Measurements from ENCODE around the gene DNAJC18. TPM values are rescaled to one million over a fixed set of nuclear protein-coding genes. Genes with fewer than 3 reads are reported as not detected.
"Not testable (repeated sequence)": the region's sequence is repeated elsewhere in the genome, so short reads cannot be mapped to it uniquely, and the experiment has no call there.

The DNAJC18 gene
- total and polyA plus RNA-seq, 2 donors, result 8.6 to 16.2 TPM

GRCh38 chr5:139454568-139455290, 15.4 kb upstream of the DNAJC18 start:
- H3K36me3 ChIP-seq (ENCODE audit: insufficient read depth), result no peaks in the 10 kb centered on the region
- no peak overlapping the region for H3K4me3 ChIP-seq (ENCODE audit: low read depth, low read length)
- no peaks in the 10 kb centered on the region for H3K4me1 ChIP-seq (ENCODE audit: insufficient read depth)
- no peak overlapping the region for H3K27ac ChIP-seq (ENCODE audit: low read depth)
- no peak for DNase-seq (ENCODE audit: extremely low spot score)
- WGBS, result 82% methylated on average over 11 of the region's 11 CpGs

GRCh38 chr5:139453683-139454567, 14.6 kb upstream of the DNAJC18 start:
- H3K27ac ChIP-seq (ENCODE audit: low read depth), result peak overlapping the region; percentile 51
- no peaks in the 10 kb centered on the region for H3K4me1 ChIP-seq (ENCODE audit: insufficient read depth)
- no peak overlapping the region for H3K4me3 ChIP-seq (ENCODE audit: low read depth, low read length)
- no peak for DNase-seq (ENCODE audit: extremely low spot score)
- 85% methylated on average over 3 of the region's 3 CpGs for WGBS
- H3K36me3 ChIP-seq (ENCODE audit: insufficient read depth), result no peaks in the 10 kb centered on the region

- Histone ChIP-seq H3K4me1 (ENCODE audit: insufficient read depth) (no peaks in the 10 kb centered on the region), H3K36me3 (ENCODE audit: insufficient read depth) (no peaks in the 10 kb centered on the region), H3K27ac (ENCODE audit: low read depth) (no peak overlapping the region), H3K4me3 (ENCODE audit: low read depth, low read length) (no peak overlapping the region)
- 80% methylated on average over 3 of the region's 3 CpGs for WGBS
- DNase-seq (ENCODE audit: extremely low spot score), result no peak
Observed at GRCh38 chr5:139451878-139452660, 12.7 kb upstream of the DNAJC18 start.

GRCh38 chr5:139451176-139451575, 11.9 kb upstream of the DNAJC18 start:
- DNase-seq (ENCODE audit: extremely low spot score), result no peak
- H3K36me3 ChIP-seq (ENCODE audit: insufficient read depth), result no peaks in the 10 kb centered on the region
- H3K4me1 ChIP-seq (ENCODE audit: insufficient read depth), result no peaks in the 10 kb centered on the region
- WGBS, result 89% methylated on average over 2 of the region's 2 CpGs
- H3K4me3 ChIP-seq (ENCODE audit: low read depth, low read length), result no peak overlapping the region
- H3K27ac ChIP-seq (ENCODE audit: low read depth), result no peak overlapping the region

GRCh38 chr5:139446956-139447779, 7.8 kb upstream of the DNAJC18 start:
- Histone ChIP-seq H3K4me3 (ENCODE audit: low read depth, low read length) (no peak overlapping the region), H3K36me3 (ENCODE audit: insufficient read depth) (no peaks in the 10 kb centered on the region), H3K4me1 (ENCODE audit: insufficient read depth) (peaks cover 1% of the 10 kb centered on the region), H3K27ac (ENCODE audit: low read depth) (no peak overlapping the region)
- DNase-seq (ENCODE audit: extremely low spot score), result no peak
- WGBS, result 84% methylated on average over 5 of the region's 5 CpGs

- H3K4me3 ChIP-seq (ENCODE audit: low read depth, low read length), result no peak overlapping the region
- peaks cover 1% of the 10 kb centered on the region for H3K4me1 ChIP-seq (ENCODE audit: insufficient read depth)
- WGBS, result 43% methylated on average over 7 of the region's 7 CpGs
- no peak overlapping the region for H3K27ac ChIP-seq (ENCODE audit: low read depth)
- DNase-seq (ENCODE audit: extremely low spot score), result no peak
- no peaks in the 10 kb centered on the region for H3K36me3 ChIP-seq (ENCODE audit: insufficient read depth)
Observed at GRCh38 chr5:139445325-139446170, 6.2 kb upstream of the DNAJC18 start.

GRCh38 chr5:139443831-139444453, 4.6 kb upstream of the DNAJC18 start:
- DNase-seq (ENCODE audit: extremely low spot score), result no peak
- H3K4me1 ChIP-seq (ENCODE audit: insufficient read depth), result peaks cover 1% of the 10 kb centered on the region
- no peaks in the 10 kb centered on the region for H3K36me3 ChIP-seq (ENCODE audit: insufficient read depth)
- H3K27ac ChIP-seq (ENCODE audit: low read depth), result no peak overlapping the region
- 56% methylated on average over 4 of the region's 4 CpGs for WGBS
- H3K4me3 ChIP-seq (ENCODE audit: low read depth, low read length), result no peak overlapping the region

GRCh38 chr5:139440416-139440815, 1.1 kb upstream of the DNAJC18 start:
- not testable (repeated sequence) for H3K4me1 ChIP-seq (ENCODE audit: insufficient read depth); H3K36me3 ChIP-seq (ENCODE audit: insufficient read depth); H3K27ac ChIP-seq (ENCODE audit: low read depth); DNase-seq (ENCODE audit: extremely low spot score); H3K4me3 ChIP-seq (ENCODE audit: low read depth, low read length)
- 98% methylated on average over 17 of the region's 17 CpGs for WGBS

GRCh38 chr5:139438707-139439012, 665 bp downstream of the DNAJC18 start:
- Histone ChIP-seq H3K27ac (ENCODE audit: low read depth) (no peak overlapping the region), H3K36me3 (ENCODE audit: insufficient read depth) (no peaks in the 10 kb centered on the region), H3K4me1 (ENCODE audit: insufficient read depth) (no peaks in the 10 kb centered on the region), H3K4me3 (ENCODE audit: low read depth, low read length) (peak overlapping the region; percentile 74)
- DNase-seq (ENCODE audit: extremely low spot score), result no peak
- WGBS, result 26% methylated on average over 8 of the region's 8 CpGs

- H3K4me3 ChIP-seq (ENCODE audit: low read depth, low read length), result no peak overlapping the region
- no peaks in the 10 kb centered on the region for H3K4me1 ChIP-seq (ENCODE audit: insufficient read depth)
- H3K27ac ChIP-seq (ENCODE audit: low read depth), result no peak overlapping the region
- H3K36me3 ChIP-seq (ENCODE audit: insufficient read depth), result no peaks in the 10 kb centered on the region
- DNase-seq (ENCODE audit: extremely low spot score), result no peak
- WGBS, result 97% methylated on average over 3 of the region's 3 CpGs
Observed at GRCh38 chr5:139435676-139436075, 3.6 kb downstream of the DNAJC18 start.

- H3K4me3 ChIP-seq (ENCODE audit: low read depth, low read length), result no peak overlapping the region
- no peak for DNase-seq (ENCODE audit: extremely low spot score)
- H3K27ac ChIP-seq (ENCODE audit: low read depth), result no peak overlapping the region
- no peaks in the 10 kb centered on the region for H3K4me1 ChIP-seq (ENCODE audit: insufficient read depth)
- 76% methylated on average over 1 of the region's 1 CpG for WGBS
- H3K36me3 ChIP-seq (ENCODE audit: insufficient read depth), result no peaks in the 10 kb centered on the region
Observed at GRCh38 chr5:139431706-139432105, 7.6 kb downstream of the DNAJC18 start.

GRCh38 chr5:139430015-139430414, 9.3 kb downstream of the DNAJC18 start:
- WGBS, result 76% methylated on average over 2 of the region's 2 CpGs
- Histone ChIP-seq H3K27ac (ENCODE audit: low read depth) (no peak overlapping the region), H3K4me1 (ENCODE audit: insufficient read depth) (no peaks in the 10 kb centered on the region), H3K36me3 (ENCODE audit: insufficient read depth) (no peaks in the 10 kb centered on the region), H3K4me3 (ENCODE audit: low read depth, low read length) (no peak overlapping the region)
- DNase-seq (ENCODE audit: extremely low spot score), result no peak
